Loucy (cell line): Measurements from ENCODE around the gene UBE2U.

ENCODE experiments used
- EZH2phosphoT487 ChIP-seq: fragments of 200-600 bp; IDR thresholded peaks from 2 replicates; pipeline ENCODE4 v1.6.1; 2018; ENCODE audit warnings: antibody characterized with exemption, mild to moderate bottlenecking, moderate library complexity, borderline replicate concordance
- TF ChIP-seq, protein P1 (sequence below): fragments of 200-600 bp; sonication (generic); conservative IDR thresholded peaks from 2 replicates; pipeline ENCODE4 v1.5.1; 2014; ENCODE audit warnings: mild to moderate bottlenecking, antibody characterized with exemption, low read length

DNA sequence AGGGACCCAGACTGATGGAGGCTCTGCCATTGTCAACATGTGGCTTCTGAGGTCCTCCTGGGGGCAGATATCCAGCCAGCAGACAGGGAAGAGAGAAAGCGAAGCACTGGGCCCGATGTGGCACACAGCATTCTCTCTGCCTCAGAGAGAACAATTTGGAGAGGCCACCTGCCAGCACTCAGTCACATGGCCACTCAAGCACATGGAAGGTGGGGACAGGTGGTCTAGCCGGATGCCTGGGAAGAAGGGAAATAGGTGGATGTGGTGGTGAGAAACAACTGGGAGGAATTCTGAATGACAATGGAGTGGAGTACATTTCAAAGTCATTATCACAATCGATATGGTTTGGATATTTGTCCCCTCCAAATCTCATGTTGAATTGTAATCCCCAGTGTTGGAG, 109.0 kb downstream of the UBE2U start:
- TF ChIP-seq, protein P1, sequence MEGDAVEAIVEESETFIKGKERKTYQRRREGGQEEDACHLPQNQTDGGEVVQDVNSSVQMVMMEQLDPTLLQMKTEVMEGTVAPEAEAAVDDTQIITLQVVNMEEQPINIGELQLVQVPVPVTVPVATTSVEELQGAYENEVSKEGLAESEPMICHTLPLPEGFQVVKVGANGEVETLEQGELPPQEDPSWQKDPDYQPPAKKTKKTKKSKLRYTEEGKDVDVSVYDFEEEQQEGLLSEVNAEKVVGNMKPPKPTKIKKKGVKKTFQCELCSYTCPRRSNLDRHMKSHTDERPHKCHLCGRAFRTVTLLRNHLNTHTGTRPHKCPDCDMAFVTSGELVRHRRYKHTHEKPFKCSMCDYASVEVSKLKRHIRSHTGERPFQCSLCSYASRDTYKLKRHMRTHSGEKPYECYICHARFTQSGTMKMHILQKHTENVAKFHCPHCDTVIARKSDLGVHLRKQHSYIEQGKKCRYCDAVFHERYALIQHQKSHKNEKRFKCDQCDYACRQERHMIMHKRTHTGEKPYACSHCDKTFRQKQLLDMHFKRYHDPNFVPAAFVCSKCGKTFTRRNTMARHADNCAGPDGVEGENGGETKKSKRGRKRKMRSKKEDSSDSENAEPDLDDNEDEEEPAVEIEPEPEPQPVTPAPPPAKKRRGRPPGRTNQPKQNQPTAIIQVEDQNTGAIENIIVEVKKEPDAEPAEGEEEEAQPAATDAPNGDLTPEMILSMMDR, result no peak
- TF ChIP-seq EZH2phosphoT487, result no peak
